LNCAP (cell line): ENCODE measurements around the gene INAFM1.

ENCODE experiments used
- CTCF ChIP-seq: fragments of 450-650 bp; IDR thresholded peaks from 2 replicates; pipeline ENCODE4 v1.5.1; 2017; ENCODE audit warnings: mild to moderate bottlenecking

INAFM1 gene

GRCh38 chr19:47316513-47316912 lies 41.8 kb downstream of the INAFM1 start:
- TF ChIP-seq CTCF: no peak

DNA sequence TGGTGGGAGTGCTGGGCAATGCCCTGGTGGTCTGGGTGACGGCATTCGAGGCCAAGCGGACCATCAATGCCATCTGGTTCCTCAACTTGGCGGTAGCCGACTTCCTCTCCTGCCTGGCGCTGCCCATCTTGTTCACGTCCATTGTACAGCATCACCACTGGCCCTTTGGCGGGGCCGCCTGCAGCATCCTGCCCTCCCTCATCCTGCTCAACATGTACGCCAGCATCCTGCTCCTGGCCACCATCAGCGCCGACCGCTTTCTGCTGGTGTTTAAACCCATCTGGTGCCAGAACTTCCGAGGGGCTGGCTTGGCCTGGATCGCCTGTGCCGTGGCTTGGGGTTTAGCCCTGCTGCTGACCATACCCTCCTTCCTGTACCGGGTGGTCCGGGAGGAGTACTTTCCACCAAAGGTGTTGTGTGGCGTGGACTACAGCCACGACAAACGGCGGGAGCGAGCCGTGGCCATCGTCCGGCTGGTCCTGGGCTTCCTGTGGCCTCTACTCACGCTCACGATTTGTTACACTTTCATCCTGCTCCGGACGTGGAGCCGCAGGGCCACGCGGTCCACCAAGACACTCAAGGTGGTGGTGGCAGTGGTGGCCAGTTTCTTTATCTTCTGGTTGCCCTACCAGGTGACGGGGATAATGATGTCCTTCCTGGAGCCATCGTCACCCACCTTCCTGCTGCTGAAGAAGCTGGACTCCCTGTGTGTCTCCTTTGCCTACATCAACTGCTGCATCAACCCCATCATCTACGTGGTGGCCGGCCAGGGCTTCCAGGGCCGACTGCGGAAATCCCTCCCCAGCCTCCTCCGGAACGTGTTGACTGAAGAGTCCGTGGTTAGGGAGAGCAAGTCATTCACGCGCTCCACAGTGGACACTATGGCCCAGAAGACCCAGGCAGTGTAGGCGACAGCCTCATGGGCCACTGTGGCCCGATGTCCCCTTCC lies 45.5 kb downstream of the INAFM1 start:
- no peak for TF ChIP-seq CTCF

DNA sequence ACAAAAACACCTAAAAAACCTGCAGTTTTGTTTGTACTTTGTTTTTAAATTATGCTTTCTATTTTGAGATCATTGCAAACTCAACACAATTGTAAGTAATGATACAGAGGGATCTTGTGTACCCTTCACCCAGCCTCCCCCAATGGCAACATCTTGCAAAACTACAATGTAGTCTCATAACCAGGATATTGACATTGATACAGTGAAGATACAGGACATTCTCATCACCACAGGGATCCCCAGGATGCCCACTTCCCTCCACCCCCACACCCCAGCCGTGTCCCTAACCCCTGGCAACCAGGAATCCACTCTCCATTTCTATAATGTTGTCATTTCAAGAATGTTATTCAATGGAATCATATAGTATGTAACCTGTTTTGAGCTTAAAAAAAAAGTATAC lies 46.9 kb downstream of the INAFM1 start:
- TF ChIP-seq CTCF: no peak

DNA sequence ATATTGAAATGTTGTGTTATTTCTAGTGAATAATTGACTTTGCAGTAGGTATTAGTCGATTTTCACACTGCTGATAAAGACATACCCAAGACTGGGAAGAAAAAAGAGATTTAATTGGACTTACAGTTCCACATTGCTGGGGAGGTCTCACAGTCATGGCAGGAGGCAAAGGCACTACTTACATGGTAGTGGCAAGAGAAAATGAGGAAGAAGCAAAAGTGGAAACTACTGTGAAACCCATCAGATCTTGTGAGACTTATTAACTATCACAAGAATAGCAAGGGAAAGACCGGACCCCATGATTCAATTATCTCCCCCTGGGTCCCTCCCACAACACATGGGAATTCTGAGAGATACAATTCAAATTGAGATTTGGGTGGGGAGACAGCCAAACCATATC lies 47.4 kb downstream of the INAFM1 start:
- no peak for TF ChIP-seq CTCF

- TF ChIP-seq CTCF: no peak
These were observed 48.7 kb downstream of the INAFM1 start for GRCh38 chr19:47323409-47323808.

DNA sequence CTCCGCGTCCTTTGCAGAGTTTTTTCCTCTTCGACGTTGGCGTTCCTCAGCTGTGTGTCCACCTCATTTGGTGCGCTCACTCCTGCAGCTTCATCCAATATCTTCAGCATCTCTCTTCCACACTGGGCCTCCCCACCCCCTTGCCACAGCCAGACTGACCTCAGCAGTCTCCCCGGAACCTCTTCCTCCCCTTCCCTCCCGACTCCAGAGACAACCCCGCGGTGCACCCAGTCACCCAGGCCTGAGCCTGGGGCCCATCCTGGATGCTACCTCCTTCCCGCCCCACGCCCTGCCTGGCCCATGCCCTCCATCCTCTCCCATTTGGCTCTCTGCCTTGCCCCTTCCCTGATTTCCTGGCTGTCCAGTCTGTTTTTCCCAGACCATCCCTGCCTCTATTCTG lies 49.2 kb downstream of the INAFM1 start:
- TF ChIP-seq CTCF: no peak

GRCh38 chr19:47324502-47324901 lies 49.8 kb downstream of the INAFM1 start:
- no peak for TF ChIP-seq CTCF
